GM13976 (cell line): ENCODE results near the gene USP46.

Experiments used
- DNase-seq: peaks from one replicate; pipeline ENCODE4 v3.0.0; 2012; ENCODE audit warnings: low spot score
- in situ Hi-C: fragments of 300-500 bp; cut with MboI; formaldehyde crosslinking; loops from one replicate; pipeline ENCODE4 v1.12.0; 2022; ENCODE audit warnings: low sequenced_read_pairs, mixed read lengths, inconsistent platforms; ENCODE audit not compliant: unreplicated experiment
- TF ChIP-seq, protein P1 (sequence below): IDR thresholded peaks from 2 replicates; pipeline ENCODE4 v1.5.1; 2012; ENCODE audit warnings: borderline replicate concordance, mild to moderate bottlenecking; ENCODE audit not compliant: insufficient read depth; ENCODE audit errors: extremely low read depth, missing control alignments, control extremely low read depth

USP46 gene

DNA sequence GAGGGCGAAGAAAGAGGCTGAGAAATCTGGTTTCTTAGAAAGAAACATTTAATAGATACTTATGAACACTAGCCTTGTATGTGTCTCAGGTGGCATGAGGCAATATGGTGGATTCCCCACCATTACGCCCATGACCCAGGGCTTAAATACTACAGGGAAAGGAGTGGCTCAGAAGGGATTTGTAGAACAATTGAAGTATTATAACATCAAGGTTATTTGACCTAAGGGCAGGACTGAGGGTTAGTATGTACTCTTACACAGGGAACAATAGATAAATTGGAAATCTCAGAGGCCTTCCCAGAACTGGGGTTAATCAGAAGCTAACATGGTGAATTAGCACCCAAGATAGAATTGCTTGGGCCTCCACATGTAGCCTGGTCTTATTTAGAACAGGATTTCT, 11.0 kb upstream of the USP46 start:
- TF ChIP-seq, protein P1, sequence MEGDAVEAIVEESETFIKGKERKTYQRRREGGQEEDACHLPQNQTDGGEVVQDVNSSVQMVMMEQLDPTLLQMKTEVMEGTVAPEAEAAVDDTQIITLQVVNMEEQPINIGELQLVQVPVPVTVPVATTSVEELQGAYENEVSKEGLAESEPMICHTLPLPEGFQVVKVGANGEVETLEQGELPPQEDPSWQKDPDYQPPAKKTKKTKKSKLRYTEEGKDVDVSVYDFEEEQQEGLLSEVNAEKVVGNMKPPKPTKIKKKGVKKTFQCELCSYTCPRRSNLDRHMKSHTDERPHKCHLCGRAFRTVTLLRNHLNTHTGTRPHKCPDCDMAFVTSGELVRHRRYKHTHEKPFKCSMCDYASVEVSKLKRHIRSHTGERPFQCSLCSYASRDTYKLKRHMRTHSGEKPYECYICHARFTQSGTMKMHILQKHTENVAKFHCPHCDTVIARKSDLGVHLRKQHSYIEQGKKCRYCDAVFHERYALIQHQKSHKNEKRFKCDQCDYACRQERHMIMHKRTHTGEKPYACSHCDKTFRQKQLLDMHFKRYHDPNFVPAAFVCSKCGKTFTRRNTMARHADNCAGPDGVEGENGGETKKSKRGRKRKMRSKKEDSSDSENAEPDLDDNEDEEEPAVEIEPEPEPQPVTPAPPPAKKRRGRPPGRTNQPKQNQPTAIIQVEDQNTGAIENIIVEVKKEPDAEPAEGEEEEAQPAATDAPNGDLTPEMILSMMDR = no peak
- in situ Hi-C loops = loop anchor here (25.0 kb wide), 1 partner anchor 317 kb away; no protein-coding TSS in a partner anchor
- no peak for DNase-seq

DNA sequence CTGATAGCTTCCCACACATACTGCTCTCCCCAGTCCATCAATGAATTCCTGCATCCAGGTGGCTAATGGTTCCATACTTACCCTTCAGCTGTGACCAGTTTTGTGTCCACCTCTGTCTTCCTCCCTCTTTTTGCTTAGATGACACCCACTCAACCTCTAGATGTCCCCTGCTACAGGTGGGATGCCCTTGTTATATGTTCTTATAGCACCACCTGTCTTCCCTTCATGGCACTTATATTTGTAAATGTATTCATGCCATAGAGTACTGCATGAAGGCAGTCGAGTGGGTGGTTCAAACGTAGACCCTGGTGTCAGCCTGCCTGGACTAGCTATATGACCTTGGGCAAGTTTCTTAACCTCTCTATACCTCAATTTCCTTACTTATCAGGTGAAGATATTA, 6.5 kb upstream of the USP46 start:
- TF ChIP-seq, protein P1 = peak; percentile 43
- in situ Hi-C loops = loop anchor here (10.0 to 25.0 kb wide), 3 partner anchors 121 to 322 kb away; no protein-coding TSS in a partner anchor
- peak; percentile 43 for DNase-seq

GRCh38 chr4:52664479-52664878, 5.4 kb upstream of the USP46 start:
- TF ChIP-seq, protein P1 = no peak
- in situ Hi-C loops = loop anchor here (10.0 to 25.0 kb wide), 3 partner anchors 120 to 323 kb away; no protein-coding TSS in a partner anchor
- DNase-seq = no peak

GRCh38 chr4:52661966-52662690, 3.0 kb upstream of the USP46 start:
- no peak for DNase-seq
- TF ChIP-seq, protein P1 = no peak
- in situ Hi-C loops = loop anchor here (10.0 to 25.0 kb wide), 3 partner anchors 117 to 325 kb away; no protein-coding TSS in a partner anchor

DNA sequence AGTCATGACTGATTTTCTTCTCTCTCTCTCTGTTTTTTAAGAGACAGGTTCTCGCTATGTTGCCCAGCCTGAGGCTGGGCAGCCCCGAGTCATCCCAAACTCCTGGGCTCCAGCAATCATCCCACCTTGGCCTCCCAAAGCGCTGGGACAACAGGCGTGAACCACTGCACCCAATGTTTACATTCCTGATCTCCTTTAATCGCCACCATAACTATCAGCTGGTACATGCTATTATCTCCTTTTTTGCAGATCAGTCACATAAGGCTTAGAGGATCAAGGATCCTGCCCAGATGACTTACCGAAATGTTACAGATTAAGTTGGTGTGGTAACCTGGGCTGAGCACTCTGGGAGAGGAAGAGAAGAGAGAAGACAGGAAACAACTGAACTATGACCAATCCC, 1.5 kb upstream of the USP46 start:
- no peak for DNase-seq
- TF ChIP-seq, protein P1 = no peak
- in situ Hi-C loops = loop anchor here (10.0 to 25.0 kb wide), 3 partner anchors 116 to 327 kb away; no protein-coding TSS in a partner anchor

GRCh38 chr4:52659722-52660261, 691 bp upstream of the USP46 start:
- in situ Hi-C loops = loop anchor here (10.0 to 25.0 kb wide), 3 partner anchors 115 to 328 kb away; no protein-coding TSS in a partner anchor
- peak; percentile 53 for DNase-seq
- TF ChIP-seq, protein P1 = no peak
